HepG2 (cell line): ENCODE measurements around the gene EXOC3L4. TPM values are rescaled to one million over a fixed set of nuclear protein-coding genes. Genes with fewer than 3 reads are reported as not detected.

Experiments used
- ATAC-seq: fragments of 200-7000 bp; cut with Tn5 transposase; 3 replicates; pipeline ENCODE4 v1.9.1; 2020; ENCODE audit warnings: mild to moderate bottlenecking, moderate library complexity
- BruUV-seq: library from RNA; stranded (reverse); fragments of 400-500 nt; replicated peaks from 2 replicates; lab custom pipeline; 2021; lab: Mats Ljungman, UMichigan
- CTCF ChIA-PET: fragments of 300-600 bp; formaldehyde crosslinking; extraction: SDS; loops from one replicate; lab custom pipeline; 2021; ENCODE audit warnings: low total read pairs, inconsistent platforms, low intra/inter-chr PET ratio; lab: Yijun Ruan, JAX
- POLR2A ChIA-PET: fragments of 350-600 bp; sonication (Branson Sonifier 250); formaldehyde crosslinking; loops from one replicate; lab custom pipeline; 2020; ENCODE audit warnings: antibody characterized with exemption, inconsistent platforms; lab: Yijun Ruan, JAX
- DNase-seq: peaks from one replicate; pipeline ENCODE4 v3.0.0-alpha.2; 2015; ENCODE audit warnings: low spot score
- FAIRE-seq: peaks from 3 replicates; lab custom pipeline; 2011; peaks lifted over from hg19 to GRCh38; lab: Jason Lieb, UNC
- H2AFZ ChIP-seq: one replicate; pipeline ENCODE4 v1.6.1; 2011; ENCODE audit warnings: low read length, inconsistent platforms
- H3K27ac ChIP-seq: fragments of 300-600 bp; 3 replicates; pipeline ENCODE4 v1.8.0; 2011; ENCODE audit warnings: mixed run types, mild to moderate bottlenecking, mixed read lengths, low read length, inconsistent platforms; ENCODE audit not compliant: insufficient read depth; ENCODE audit errors: extremely low read length
- H3K27me3 ChIP-seq, 2 experiments: fragments of 200-600 bp in 1 of 2; 2 replicates in 1 of 2; 3 replicates in 1 of 2; pipeline versions ENCODE4 v1.6.0 to v1.8.0; 2011; ENCODE audit warnings: low read length in 2 of 2, mild to moderate bottlenecking in 2 of 2, moderate library complexity in 2 of 2, inconsistent platforms in 1 of 2; ENCODE audit not compliant: insufficient read depth in 2 of 2, control insufficient read depth in 1 of 2
- H3K36me3 ChIP-seq, 2 experiments: fragments of 200-600 bp in 1 of 2; replicated peaks in 1 of 2; 2 replicates in 1 of 2; 3 replicates in 1 of 2; pipeline versions ENCODE4 v1.5.1 to v1.8.0; 2011; ENCODE audit warnings: low read length in 2 of 2, inconsistent platforms in 1 of 2; ENCODE audit not compliant: insufficient read depth in 2 of 2, control insufficient read depth in 1 of 2
- H3K4me1 ChIP-seq: 2 replicates; pipeline ENCODE4 v1.5.1; 2012; ENCODE audit warnings: low read length, inconsistent platforms; ENCODE audit not compliant: insufficient read depth
- H3K4me2 ChIP-seq: 2 replicates; pipeline ENCODE4 v1.6.0; 2011; ENCODE audit warnings: low read depth, low read length, inconsistent platforms
- H3K4me3 ChIP-seq, 3 experiments: fragments of 200-600 bp in 1 of 3; sonication (generic), shearing (Covaris generic) in 1 of 3; replicated peaks in 1 of 3; 2 replicates each; pipeline ENCODE4 v1.5.1; 2011 to 2016; ENCODE audit warnings: low read length in 3 of 3, inconsistent platforms in 2 of 3, low read depth in 2 of 3, mild to moderate bottlenecking in 2 of 3, control low read depth in 1 of 3, mixed read lengths in 1 of 3; ENCODE audit not compliant: insufficient read depth in 1 of 3
- H3K79me2 ChIP-seq: one replicate; pipeline ENCODE4 v1.6.1; 2011; ENCODE audit warnings: low read length, inconsistent platforms; ENCODE audit not compliant: insufficient read depth
- H3K9ac ChIP-seq: 2 replicates; pipeline ENCODE4 v1.6.0; 2011; ENCODE audit warnings: mild to moderate bottlenecking, low read depth, low read length, inconsistent platforms; ENCODE audit not compliant: insufficient read depth
- H3K9me3 ChIP-seq: 2 replicates; pipeline ENCODE4 v1.5.1; 2012; ENCODE audit warnings: mild to moderate bottlenecking, low read length
- H4K20me1 ChIP-seq: 2 replicates; pipeline ENCODE4 v1.6.0; 2011; ENCODE audit warnings: inconsistent platforms, mild to moderate bottlenecking, low read length, moderate library complexity; ENCODE audit not compliant: insufficient read depth
- ARID2 ChIP-seq: sonication (generic); formaldehyde crosslinking; IDR thresholded peaks from 2 replicates; pipeline ENCODE4 v1.8.1; 2022; ENCODE audit warnings: mild to moderate bottlenecking, missing genetic modification reagents, borderline replicate concordance
- KDM6A ChIP-seq: IDR thresholded peaks from 2 replicates; pipeline ENCODE4 v1.6.1; 2016; ENCODE audit warnings: low read depth
- NFRKB ChIP-seq: fragments of 450-650 bp; IDR thresholded peaks from 2 replicates; pipeline ENCODE4 v1.6.1; 2017
- ZBTB40 ChIP-seq, 2 experiments: fragments of 450-650 bp in 1 of 2; sonication (generic) in 1 of 2; formaldehyde crosslinking in 1 of 2; IDR thresholded peaks; 2 replicates each; pipeline versions ENCODE4 v1.6.1 to v1.8.0; 2016 to 2022; ENCODE audit warnings: antibody characterized with exemption in 1 of 2, mild to moderate bottlenecking in 1 of 2, missing genetic modification reagents in 1 of 2
- ZFP82 ChIP-seq: sonication (generic); formaldehyde crosslinking; IDR thresholded peaks from 2 replicates; pipeline ENCODE4 v1.5.1; 2020; ENCODE audit warnings: mild to moderate bottlenecking, missing genetic modification reagents, borderline replicate concordance
- ZNF264 ChIP-seq: sonication (generic); formaldehyde crosslinking; IDR thresholded peaks from 2 replicates; pipeline ENCODE4 v1.4.0; 2020; ENCODE audit warnings: missing genetic modification reagents
- ZNF432 ChIP-seq: sonication (generic); formaldehyde crosslinking; IDR thresholded peaks from 2 replicates; pipeline ENCODE4 v1.5.0; 2020; ENCODE audit warnings: missing genetic modification reagents, mild to moderate bottlenecking, borderline replicate concordance
- ZNF503 ChIP-seq: sonication (generic); formaldehyde crosslinking; IDR thresholded peaks from 2 replicates; pipeline ENCODE4 v1.4.0; 2020; ENCODE audit warnings: missing genetic modification reagents
- ZNF644 ChIP-seq: IDR thresholded peaks from 2 replicates; pipeline ENCODE4 v1.6.1; 2016; ENCODE audit warnings: low read depth
- ZNF879 ChIP-seq: sonication (generic); formaldehyde crosslinking; IDR thresholded peaks from 2 replicates; pipeline ENCODE4 v1.8.1; 2023; ENCODE audit warnings: missing genetic modification reagents
- WGBS: methylation state at CpG from one replicate; pipeline ENCODE4 v1.1.6; 2017; ENCODE audit warnings: low lambda C conversion rate; 5-methylcytosine and 5-hydroxymethylcytosine counted together
- in situ Hi-C: cut with HindIII; loops from 2 replicates; pipeline ENCODE4 v1.10.0; 2017; ENCODE audit warnings: low pct_unique_long_range_greater_than_20kb; ENCODE audit not compliant: extremely low pct_ligation_motif_present
- intact Hi-C: fragments of 100-400 bp; cut with micrococcal nuclease; formaldehyde crosslinking; loops from one replicate; pipeline ENCODE4 v1.10.0; 2022; ENCODE audit not compliant: unreplicated experiment
- polyA plus RNA-seq, 8 experiments: library from polyadenylated mRNA; depleted of rRNA in 3 of 8; stranded (reverse) in 7 of 8; unstranded in 1 of 8; fragments of >200 nt; fragmentation: Illumina TruSeq in 4 of 8; extraction: Trizol in 4 of 8; gene quantifications; 2 replicates each; pipeline versions ENCODE4 v1.2.1 to v1.2.3, GENCODE V29; 2011 to 2016; ENCODE audit warnings: low read depth in 4 of 8, missing spikeins in 1 of 8, mixed read lengths in 1 of 8; ENCODE audit not compliant: insufficient read depth in 1 of 8
- total RNA-seq, 5 experiments: library from RNA; depleted of rRNA; stranded (reverse); fragments of >200 nt; fragmentation: Illumina TruSeq; extraction: Trizol; gene quantifications; 2 replicates each; pipeline ENCODE4 v1.2.3, GENCODE V29; 2016; ENCODE audit warnings: low read depth in 1 of 5

The EXOC3L4 gene
- total and polyA plus RNA-seq, 2 of the 13 experiments (the other 11 are each of a cell fraction or from before 2014, with no cell fraction given), result 11.8 to 27.0 TPM

- TF ChIP-seq ARID2 (no peak), NFRKB (no peak), ZNF503 (CRISPR knock-in tag) (no peak), ZFP82 (CRISPR knock-in tag) (no peak), ZNF264 (CRISPR knock-in tag) (no peak), ZNF879 (CRISPR knock-in tag) (no peak)
Measured at GRCh38 chr14:103059556-103059955, 35.0 kb upstream of the EXOC3L4 start (continued).

GRCh38 chr14:103061482-103061976, 33.0 kb upstream of the EXOC3L4 start:
- Histone ChIP-seq H3K4me3 (no peak overlapping the region), H4K20me1 (no peaks in the 10 kb centered on the region), H3K9ac (no peak overlapping the region), H3K27me3 (no peaks in the 10 kb centered on the region; a peak in 1 of 5 replicates), H3K36me3 (no peaks in the 10 kb centered on the region), H3K4me2 (no peak overlapping the region), H3K27ac (no peak overlapping the region), H2AFZ (no peak overlapping the region), H3K9me3 (no peaks in the 10 kb centered on the region), H3K79me2 (peaks cover 4% of the 10 kb centered on the region), H3K4me1 (peaks cover 34% of the 10 kb centered on the region)
- ATAC-seq (no peak), FAIRE-seq (no peak), DNase-seq (no peak)
- ChIA-PET POLR2A (no interaction called here), CTCF (no interaction called here)
- in situ Hi-C loops, result no loop called here
- WGBS, result 28% methylated on average over 6 of the region's 6 CpGs
- no TSS peak for BruUV-seq
- intact Hi-C loops, result no loop called here
- no peak for TF ChIP-seq ZNF644
- peak; percentile 40 for TF ChIP-seq ZBTB40 (IDR thresholded peaks at IDR 0.05)
- peak; percentile 88 for TF ChIP-seq ZBTB40 (CRISPR knock-in tag; IDR thresholded peaks at IDR 0.05)
- no peak for TF ChIP-seq KDM6A
- no peak for TF ChIP-seq ZNF432
